GM18511 (cell line): ENCODE data around the gene MTG2.

Experiments
- ATAC-seq: cut with Tn5 transposase; IDR thresholded peaks from one replicate; pipeline ENCODE4 v1.9.1; 2021; ENCODE audit warnings: mild to moderate bottlenecking, moderate library complexity; ENCODE audit not compliant: unreplicated experiment

MTG2 gene

DNA sequence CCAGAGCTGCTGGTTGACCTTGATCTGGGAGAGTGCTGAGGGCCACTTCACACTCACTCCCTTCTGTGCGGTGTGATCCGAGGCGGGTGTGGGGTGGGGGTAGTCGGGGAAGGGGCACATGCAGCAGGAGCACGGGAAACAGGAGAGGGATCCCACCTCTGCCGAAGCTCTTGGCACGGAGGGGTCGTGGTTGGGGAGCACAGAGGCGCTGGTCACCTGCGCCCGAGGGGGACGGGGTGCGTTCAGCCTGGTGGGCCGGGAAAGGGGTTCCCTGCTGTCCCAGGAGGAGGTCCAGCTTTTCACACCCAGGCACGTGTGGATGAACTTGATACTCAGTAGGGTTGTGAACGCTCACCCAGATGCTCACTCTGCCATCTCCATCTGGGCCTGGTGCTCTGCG lies 22.0 kb upstream of the MTG2 start:
- ATAC-seq, result no peak

GRCh38 chr20:62161347-62161746 lies 21.5 kb upstream of the MTG2 start:
- ATAC-seq, result no peak

- no peak for ATAC-seq
Measured at GRCh38 chr20:62162765-62163484, 19.9 kb upstream of the MTG2 start.

DNA sequence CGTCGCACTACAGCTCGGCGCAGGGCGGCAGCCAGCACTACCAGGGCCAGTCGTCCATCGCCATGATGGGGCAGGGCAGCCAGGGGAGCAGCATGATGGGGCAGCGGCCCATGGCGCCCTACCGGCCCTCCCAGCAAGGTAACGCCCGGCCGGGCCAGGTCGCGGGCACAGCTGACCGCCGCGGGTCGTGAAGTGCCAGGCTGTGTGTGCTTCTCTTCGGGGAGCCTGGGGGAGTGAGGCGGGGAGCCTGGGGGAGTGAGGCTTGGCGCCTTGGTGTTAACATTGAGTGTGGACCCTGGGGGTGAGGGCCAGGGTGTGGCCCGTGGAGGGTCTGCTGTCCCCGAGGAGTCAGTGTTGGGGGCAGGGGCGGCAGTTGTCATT lies 19.4 kb upstream of the MTG2 start:
- no peak for ATAC-seq

- no peak for ATAC-seq
Measured at GRCh38 chr20:62163986-62164762, 18.7 kb upstream of the MTG2 start.

DNA sequence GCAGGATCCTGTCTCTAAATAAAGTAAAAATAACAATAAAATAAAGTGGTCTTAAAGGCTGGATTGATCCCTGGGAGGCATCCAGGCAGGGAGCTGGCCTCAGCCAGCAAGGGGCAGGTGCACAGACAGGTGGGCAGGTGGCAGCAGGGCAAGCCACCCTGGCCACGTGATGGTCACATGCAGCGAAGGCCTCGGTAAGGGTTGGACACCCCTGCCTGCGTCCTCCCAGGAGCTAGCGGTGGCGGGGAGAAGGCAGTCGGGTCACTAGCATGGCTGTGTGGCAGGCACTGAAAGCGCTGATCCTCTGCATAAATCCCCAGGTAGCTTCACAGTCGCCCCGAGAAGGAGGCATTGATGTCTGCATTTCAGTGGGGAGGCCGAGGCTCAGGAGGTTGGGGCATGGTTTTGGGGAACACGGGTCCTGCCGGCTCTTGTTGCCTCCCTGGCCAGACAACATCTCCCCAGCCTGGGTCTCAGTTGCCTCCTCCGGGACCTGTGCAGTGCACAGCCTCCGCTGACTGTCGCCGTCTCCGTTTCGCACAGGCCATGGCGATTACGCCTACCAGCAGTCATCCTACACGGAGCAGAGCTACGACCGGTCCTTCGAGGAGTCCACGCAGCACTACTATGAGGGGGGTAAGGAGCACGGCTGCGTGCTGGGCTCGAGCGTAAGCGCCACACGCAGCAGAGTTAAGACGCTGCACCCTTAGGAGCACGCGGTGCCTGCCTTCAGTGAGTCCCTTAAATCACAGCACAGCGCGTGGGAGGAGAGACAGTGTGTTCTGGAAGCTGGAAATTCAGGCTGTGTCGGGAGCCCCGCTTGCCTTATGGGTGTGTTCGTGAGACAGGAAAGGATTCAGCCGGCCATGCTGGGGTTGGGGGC lies 17.7 kb upstream of the MTG2 start:
- ATAC-seq, result no peak

GRCh38 chr20:62165762-62166399 lies 16.9 kb upstream of the MTG2 start:
- no peak for ATAC-seq

- ATAC-seq, result no peak
Measured at GRCh38 chr20:62167474-62167873, 15.4 kb upstream of the MTG2 start.

DNA sequence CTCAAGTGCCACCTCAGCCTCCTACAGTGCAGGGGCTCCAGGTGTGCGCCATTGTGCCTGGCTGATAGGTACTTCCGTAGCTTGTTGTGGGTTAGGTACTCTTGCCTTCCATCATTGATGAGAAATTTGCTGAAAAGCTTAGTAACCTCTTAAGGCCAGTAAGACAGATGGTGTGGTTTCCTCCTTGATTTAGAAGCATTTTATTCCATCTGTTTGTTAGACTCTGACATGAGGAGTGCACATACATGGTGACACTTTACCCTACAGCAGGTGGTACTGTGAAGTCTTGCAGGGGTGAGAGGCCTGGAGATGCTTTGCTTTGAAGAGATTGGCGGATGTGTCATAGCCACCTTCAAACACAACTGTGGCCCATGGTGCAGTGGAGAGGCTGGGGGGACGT lies 14.8 kb upstream of the MTG2 start:
- ATAC-seq, result no peak

DNA sequence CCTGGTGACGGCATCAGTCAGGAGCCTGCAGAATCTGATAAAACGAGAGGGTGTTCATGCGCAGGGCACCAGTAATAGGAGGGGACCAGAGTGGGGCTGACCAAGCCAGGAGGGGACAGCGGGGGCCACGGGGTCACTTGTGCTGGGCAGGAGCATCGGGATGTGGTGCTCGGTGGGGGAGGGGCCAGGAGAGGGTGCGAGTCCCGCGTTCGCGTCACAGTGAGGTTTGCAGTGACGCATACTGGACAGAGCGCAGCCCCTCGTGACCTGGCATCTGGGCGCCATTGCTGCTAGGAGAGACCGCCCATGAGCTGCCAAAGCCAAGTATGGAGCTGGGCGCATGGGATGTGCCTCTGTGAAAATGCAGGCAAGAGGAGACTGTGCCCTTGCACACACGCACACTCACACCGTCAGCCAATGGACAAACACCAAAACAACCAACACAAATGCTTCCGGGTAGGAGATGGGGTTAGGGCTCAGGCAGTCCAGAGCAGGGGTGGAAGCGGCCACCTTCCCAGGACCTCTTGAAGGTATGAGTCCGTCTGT lies 13.9 kb upstream of the MTG2 start:
- no peak for ATAC-seq

GRCh38 chr20:62170536-62170935 lies 12.3 kb upstream of the MTG2 start:
- no peak for ATAC-seq

GRCh38 chr20:62171245-62171644 lies 11.6 kb upstream of the MTG2 start:
- no peak for ATAC-seq

DNA sequence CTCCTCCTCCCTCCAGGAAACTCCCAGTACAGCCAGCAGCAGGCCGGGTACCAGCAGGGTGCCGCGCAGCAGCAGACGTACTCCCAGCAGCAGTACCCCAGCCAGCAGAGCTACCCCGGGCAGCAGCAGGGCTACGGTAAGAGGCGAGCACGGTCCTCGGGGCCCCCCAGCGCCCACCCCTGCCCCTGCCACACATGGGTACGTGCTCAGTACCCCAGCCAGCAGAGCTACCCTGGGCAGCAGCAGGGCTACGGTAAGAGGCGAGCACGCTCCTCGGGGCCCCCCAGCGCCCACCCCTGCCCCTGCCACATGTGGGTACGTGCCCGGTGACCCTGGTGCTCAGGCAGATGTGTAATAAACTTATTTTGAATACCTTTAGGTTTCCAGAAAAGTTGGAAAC lies 10.2 kb upstream of the MTG2 start:
- ATAC-seq, result no peak

- no peak for ATAC-seq
Measured at GRCh38 chr20:62174021-62174804, 8.6 kb upstream of the MTG2 start.

- no peak for ATAC-seq
Measured at GRCh38 chr20:62174870-62175624, 7.8 kb upstream of the MTG2 start.

- no peak for ATAC-seq
Measured at GRCh38 chr20:62175711-62176110, 7.1 kb upstream of the MTG2 start.

DNA sequence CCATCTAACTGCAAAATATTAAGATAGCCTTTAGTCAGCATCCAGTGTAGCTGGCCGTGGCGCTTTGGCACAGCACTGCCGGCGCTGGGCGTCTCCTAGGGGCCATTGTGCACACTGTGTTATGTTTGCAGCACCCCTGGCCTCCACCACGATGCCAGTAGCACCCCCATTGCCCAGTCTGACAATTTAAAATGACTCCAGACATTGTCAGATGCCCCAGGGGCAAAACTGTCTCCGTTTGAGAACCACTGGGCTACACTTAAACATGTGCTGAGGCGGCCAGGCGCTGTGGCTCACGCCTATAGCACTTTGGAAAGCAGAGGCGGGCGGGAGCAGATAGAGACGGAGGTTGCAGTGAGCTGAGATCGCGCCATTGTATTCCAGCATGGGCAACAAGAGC lies 6.0 kb upstream of the MTG2 start:
- no peak for ATAC-seq

DNA sequence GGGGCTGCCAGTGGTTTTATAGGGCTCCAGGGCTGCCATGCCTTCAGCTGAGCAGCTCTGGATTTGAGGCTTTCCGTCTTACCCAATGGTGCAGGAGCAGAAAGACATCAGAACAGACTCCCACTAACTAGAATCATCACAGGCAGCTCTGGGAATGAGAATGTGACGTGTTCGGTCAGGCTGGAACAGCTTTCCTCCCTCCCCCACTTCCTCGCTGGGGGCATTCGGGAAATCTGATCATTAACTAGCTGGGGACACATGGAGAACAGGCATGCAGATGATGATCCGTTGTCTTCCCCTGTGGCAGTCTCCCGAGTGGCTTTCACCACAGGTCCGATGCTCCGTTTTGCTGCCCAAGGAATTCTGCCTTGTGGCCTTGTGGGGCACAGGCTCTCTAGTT lies 5.5 kb upstream of the MTG2 start:
- no peak for ATAC-seq
